PC-9 (cell line): ENCODE measurements around the gene PKLR. TPM values are rescaled to one million over a fixed set of nuclear protein-coding genes. Genes with fewer than 3 reads are reported as not detected.

ENCODE experiments used
- BruUV-seq: library from RNA; stranded (reverse); fragments of 400-500 nt; replicated peaks from 2 replicates; lab custom pipeline; 2021; lab: Mats Ljungman, UMichigan
- CTCF ChIA-PET: fragments of 300-600 bp; sonication (Branson Sonifier 250); formaldehyde crosslinking; loops from one replicate; lab custom pipeline; 2022; ENCODE audit warnings: antibody characterized with exemption; lab: Charles Lee
- POLR2A ChIA-PET: fragments of 300-600 bp; sonication (Branson Sonifier 250); formaldehyde crosslinking; loops from one replicate; lab custom pipeline; 2022; ENCODE audit warnings: antibody characterized with exemption; ENCODE audit not compliant: unreplicated experiment; lab: Charles Lee
- DNase-seq, 2 experiments: peaks; one replicate each; pipeline versions ENCODE4 v3.0.0 to v3.0.0-alpha.2; 2015 to 2022; ENCODE audit warnings: mixed read lengths in 1 of 2
- H2AFZ ChIP-seq: fragments of 200-600 bp; sonication (generic); 2 replicates; pipeline ENCODE4 v1.8.1; 2017; ENCODE audit warnings: antibody characterized with exemption
- H3F3A ChIP-seq: fragments of 200-600 bp; sonication (generic); 2 replicates; pipeline ENCODE4 v1.8.1; 2017; ENCODE audit warnings: antibody characterized with exemption, mild to moderate bottlenecking, low read depth; ENCODE audit not compliant: insufficient read depth
- H3K27ac ChIP-seq: fragments of 200-600 bp; sonication (generic); 2 replicates; pipeline ENCODE4 v1.6.1; 2016; ENCODE audit warnings: mixed run types
- H3K27me3 ChIP-seq: fragments of 200-600 bp; sonication (generic); 2 replicates; pipeline ENCODE4 v1.6.1; 2016; ENCODE audit warnings: low read depth, mixed run types; ENCODE audit not compliant: insufficient read depth
- H3K36me3 ChIP-seq: fragments of 200-600 bp; sonication (generic); 2 replicates; pipeline ENCODE4 v1.6.1; 2016; ENCODE audit warnings: low read depth, mixed run types
- H3K4me1 ChIP-seq: fragments of 200-600 bp; sonication (generic); replicated peaks from 2 replicates; pipeline ENCODE4 v1.6.1; 2016; ENCODE audit warnings: mixed run types; ENCODE audit not compliant: insufficient read depth
- H3K4me2 ChIP-seq: fragments of 200-600 bp; sonication (generic); 2 replicates; pipeline ENCODE4 v1.6.1; 2017; ENCODE audit warnings: mixed run types
- H3K4me3 ChIP-seq: fragments of 200-600 bp; sonication (generic); 2 replicates; pipeline ENCODE4 v1.6.1; 2016; ENCODE audit warnings: mixed run types
- H3K79me2 ChIP-seq: fragments of 200-600 bp; sonication (generic); 2 replicates; pipeline ENCODE4 v1.6.1; 2017; ENCODE audit warnings: low read depth, mixed run types
- H3K9me2 ChIP-seq: fragments of 200-600 bp; sonication (generic); 2 replicates; pipeline ENCODE4 v1.8.1; 2017; ENCODE audit warnings: mild to moderate bottlenecking; ENCODE audit not compliant: insufficient read depth
- H3K9me3 ChIP-seq: fragments of 200-600 bp; sonication (generic); 2 replicates; pipeline ENCODE4 v1.8.1; 2016; ENCODE audit warnings: low read depth; ENCODE audit not compliant: insufficient read depth
- H4K20me1 ChIP-seq: fragments of 200-600 bp; sonication (generic); 2 replicates; pipeline ENCODE4 v1.8.1; 2017; ENCODE audit not compliant: insufficient read depth
- EZH2 ChIP-seq: fragments of 200-600 bp; sonication (generic); IDR thresholded peaks from 2 replicates; pipeline ENCODE4 v1.8.0; 2017; ENCODE audit warnings: antibody characterized with exemption, low read depth
- intact Hi-C: fragments of 100-400 bp; cut with micrococcal nuclease; formaldehyde crosslinking; loops from one replicate; pipeline ENCODE4 v1.10.0; 2022; ENCODE audit not compliant: unreplicated experiment
- total RNA-seq: library from RNA; stranded (reverse); gene quantifications from 2 replicates; pipeline ENCODE4 v1.2.3, GENCODE V29; 2021
- TF ChIP-seq, protein P1 (sequence below): fragments of 200-600 bp; sonication (generic); conservative IDR thresholded peaks from 2 replicates; pipeline ENCODE4 v1.6.1; 2017; ENCODE audit warnings: mixed run types, antibody characterized with exemption, mild to moderate bottlenecking, moderate library complexity

PKLR gene
- total RNA-seq, 1 experiment from 2014 or later = not detected

DNA sequence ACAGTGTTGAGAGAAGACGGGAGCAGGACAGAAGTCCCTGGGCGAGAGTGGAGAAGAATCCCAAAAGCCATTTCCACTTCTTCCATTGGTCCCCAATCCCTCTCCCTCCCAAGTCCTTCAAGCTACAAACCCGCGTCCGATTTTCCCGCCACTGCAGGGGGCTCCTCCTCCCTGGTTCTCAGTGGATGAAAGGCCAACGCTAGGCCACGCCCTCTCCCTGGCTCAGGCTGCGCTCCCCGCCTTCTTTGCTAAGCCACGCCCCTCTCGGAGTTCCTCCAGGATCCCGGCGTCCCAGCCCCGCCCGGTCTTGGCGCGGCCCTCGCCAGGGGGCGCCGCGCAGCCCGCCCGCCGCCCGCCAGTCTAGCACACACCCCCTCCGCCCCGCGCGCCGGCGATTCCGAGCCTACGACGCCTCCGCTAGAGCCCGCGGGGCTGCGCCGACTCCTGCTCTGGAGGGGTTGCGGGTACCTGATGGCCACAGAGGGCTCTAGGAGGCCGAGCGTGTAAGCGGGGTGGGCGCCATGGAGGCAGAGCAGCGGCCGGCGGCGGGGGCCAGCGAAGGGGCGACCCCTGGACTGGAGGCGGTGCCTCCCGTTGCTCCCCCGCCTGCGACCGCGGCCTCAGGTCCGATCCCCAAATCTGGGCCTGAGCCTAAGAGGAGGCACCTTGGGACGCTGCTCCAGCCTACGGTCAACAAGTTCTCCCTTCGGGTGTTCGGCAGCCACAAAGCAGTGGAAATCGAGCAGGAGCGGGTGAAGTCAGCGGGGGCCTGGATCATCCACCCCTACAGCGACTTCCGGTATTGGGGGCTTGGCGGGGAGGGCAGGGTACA lies 24.0 kb downstream of the PKLR start, which contains the start of gene HCN3:
TSS of gene HCN3 (plus strand) at position 394 of the 832 bp plus-strand sequence. CDS start at position 522, 128 bp downstream.
- ChIA-PET CTCF (no interaction called here), POLR2A (interaction anchor here (0.6 to 0.9 kb wide), 2 partner anchors 18 to 46 kb away, joined by 3 to 4 read pairs; no protein-coding TSS in a partner anchor)
- no peaks in the 10 kb centered on the region for H3K36me3 ChIP-seq
- peaks cover 13% of the 10 kb centered on the region for H3K4me1 ChIP-seq
- H3F3A ChIP-seq = peaks cover 47% of the 10 kb centered on the region
- TF ChIP-seq, protein P1, sequence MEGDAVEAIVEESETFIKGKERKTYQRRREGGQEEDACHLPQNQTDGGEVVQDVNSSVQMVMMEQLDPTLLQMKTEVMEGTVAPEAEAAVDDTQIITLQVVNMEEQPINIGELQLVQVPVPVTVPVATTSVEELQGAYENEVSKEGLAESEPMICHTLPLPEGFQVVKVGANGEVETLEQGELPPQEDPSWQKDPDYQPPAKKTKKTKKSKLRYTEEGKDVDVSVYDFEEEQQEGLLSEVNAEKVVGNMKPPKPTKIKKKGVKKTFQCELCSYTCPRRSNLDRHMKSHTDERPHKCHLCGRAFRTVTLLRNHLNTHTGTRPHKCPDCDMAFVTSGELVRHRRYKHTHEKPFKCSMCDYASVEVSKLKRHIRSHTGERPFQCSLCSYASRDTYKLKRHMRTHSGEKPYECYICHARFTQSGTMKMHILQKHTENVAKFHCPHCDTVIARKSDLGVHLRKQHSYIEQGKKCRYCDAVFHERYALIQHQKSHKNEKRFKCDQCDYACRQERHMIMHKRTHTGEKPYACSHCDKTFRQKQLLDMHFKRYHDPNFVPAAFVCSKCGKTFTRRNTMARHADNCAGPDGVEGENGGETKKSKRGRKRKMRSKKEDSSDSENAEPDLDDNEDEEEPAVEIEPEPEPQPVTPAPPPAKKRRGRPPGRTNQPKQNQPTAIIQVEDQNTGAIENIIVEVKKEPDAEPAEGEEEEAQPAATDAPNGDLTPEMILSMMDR = peak; percentile 68; the same call in 1 of the 2 replicates
- TF ChIP-seq EZH2 = no peak
- H3K27ac ChIP-seq = no peak within 1 kb of the TSS
- BruUV-seq = no TSS peak
- peaks cover 5% of the 10 kb centered on the region; the same call in 1 of the 2 replicates for H4K20me1 ChIP-seq
- no peaks in the 10 kb centered on the region for H3K9me2 ChIP-seq
- peak within 1 kb of the TSS; percentile 99 for H3K4me2 ChIP-seq
- no peaks in the 10 kb centered on the region for H3K9me3 ChIP-seq
- H3K79me2 ChIP-seq = peaks cover 8% of the 10 kb centered on the region
- no peaks in the 10 kb centered on the region for H3K27me3 ChIP-seq
- H2AFZ ChIP-seq = peak within 1 kb of the TSS; percentile 96
- peak within 1 kb of the TSS; percentile 96 for H3K4me3 ChIP-seq
- peak; percentile 85 to 97 for DNase-seq
- intact Hi-C loops = loop anchor here (2.0 kb wide), 1 partner anchor 46 kb away; no protein-coding TSS in a partner anchor

DNA sequence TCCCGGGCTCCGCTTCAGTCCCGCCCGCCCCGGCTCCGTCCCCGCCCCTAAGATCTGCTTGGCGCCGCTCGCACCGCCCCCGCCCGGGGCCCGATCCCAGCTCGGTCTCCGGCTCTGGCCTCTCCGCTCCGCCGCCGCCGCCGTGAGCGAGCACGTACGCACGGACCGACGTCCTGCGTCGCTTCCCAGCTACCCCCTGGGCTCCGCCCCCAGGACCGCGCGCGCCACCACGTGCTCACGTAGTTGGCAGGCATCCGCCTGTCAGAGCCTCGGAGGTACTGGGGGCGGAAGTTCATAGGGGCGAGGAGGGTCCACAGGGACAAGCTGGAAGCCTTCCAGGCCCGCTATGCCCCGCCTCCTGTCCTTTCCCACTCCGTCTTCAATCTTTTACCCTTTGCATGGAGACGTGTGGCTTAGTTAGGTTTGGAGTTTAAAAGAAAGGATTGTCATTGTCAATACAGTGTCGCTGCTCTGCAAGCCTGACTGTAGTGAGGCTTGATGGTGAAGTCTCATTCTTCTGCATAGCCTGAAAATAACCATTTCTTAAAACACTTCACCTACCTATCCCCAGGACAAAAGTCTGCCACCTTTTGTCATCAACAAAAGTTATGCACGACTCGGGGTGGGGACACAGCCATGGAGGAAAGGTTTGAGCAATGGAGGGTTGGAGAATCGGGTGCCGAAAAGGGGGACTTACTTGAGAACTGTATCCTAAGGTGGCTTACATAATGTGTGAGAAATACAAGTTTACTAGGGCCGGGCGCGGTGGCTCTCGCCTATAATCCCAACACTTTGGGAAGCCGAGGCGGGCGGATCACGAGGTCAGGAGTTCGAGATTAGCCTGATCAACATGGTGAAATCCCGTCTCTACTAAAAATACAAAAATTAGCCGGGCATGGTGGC lies 27.6 kb downstream of the PKLR start, which contains the start of gene CLK2:
TSS of gene CLK2 (minus strand) at position 162 of the 903 bp plus-strand sequence. CDS start 2,527 bp downstream, outside the sequence.
- peaks cover 13% of the 10 kb centered on the region for H4K20me1 ChIP-seq
- H3K4me3 ChIP-seq = peak within 1 kb of the TSS; percentile 76
- peak within 1 kb of the TSS; percentile 90 for H3K4me2 ChIP-seq
- no TSS peak for BruUV-seq
- no peaks in the 10 kb centered on the region for H3K9me2 ChIP-seq
- TF ChIP-seq, protein P1 = no peak
- no peak for TF ChIP-seq EZH2
- H3K4me1 ChIP-seq = peaks cover 16% of the 10 kb centered on the region
- H2AFZ ChIP-seq = peak within 1 kb of the TSS; percentile 97
- peak within 1 kb of the TSS; percentile 62 for H3K27ac ChIP-seq
- CTCF ChIA-PET = interaction anchor here (0.6 to 1.0 kb wide), 3 partner anchors 22 to 183 kb away, joined by 3 to 5 read pairs (median 5); no protein-coding TSS in a partner anchor
- H3K27me3 ChIP-seq = no peaks in the 10 kb centered on the region
- DNase-seq = peak; percentile 82 to 93
- intact Hi-C loops = loop anchor here (2.0 kb wide), 1 partner anchor 35 kb away; the partner anchor contains the start of gene FDPS
- H3F3A ChIP-seq = peaks cover 53% of the 10 kb centered on the region
- H3K79me2 ChIP-seq = peaks cover 28% of the 10 kb centered on the region
- POLR2A ChIA-PET = interaction anchor here (0.5 to 0.8 kb wide), 4 partner anchors 35 to 1663 kb away, joined by 3 to 7 read pairs (median 4); partner anchors contain the start of gene FDPS
- peaks cover 15% of the 10 kb centered on the region for H3K36me3 ChIP-seq
- H3K9me3 ChIP-seq = no peaks in the 10 kb centered on the region
